ENCODE measurements around the gene ZNF155. TPM values are rescaled to one million over a fixed set of nuclear protein-coding genes. Genes with fewer than 3 reads are reported as not detected.

Gene ZNF155
- total RNA-seq, 1 donor from 2014 or later = 20.2 TPM

GRCh38 chr19:44019498-44019897, 35.5 kb downstream of the ZNF155 start:
- no peaks in the 10 kb centered on the region for H3K27me3 Mint-ChIP-seq (ENCODE audit: insufficient read depth, low read depth)
- H3K4me1 ChIP-seq = no peaks in the 10 kb centered on the region
- no peaks in the 10 kb centered on the region for H3F3A ChIP-seq (ENCODE audit: low read depth)
- H3K9me3 ChIP-seq (ENCODE audit: low read depth) = no peaks in the 10 kb centered on the region
- no peaks in the 10 kb centered on the region for H3K79me2 ChIP-seq (ENCODE audit: low read depth)
- H3K9ac ChIP-seq = no peak overlapping the region
- H3K4me3 ChIP-seq = no peak overlapping the region
- DNase-seq (ENCODE audit: low spot score) = no peak
- H3K36me3 Mint-ChIP-seq = no peaks in the 10 kb centered on the region
- H3K36me3 ChIP-seq = no peaks in the 10 kb centered on the region
- H4K20me1 ChIP-seq (ENCODE audit: low read depth) = no peaks in the 10 kb centered on the region
- no peak overlapping the region for H3K4me2 ChIP-seq
- H3K4me3 Mint-ChIP-seq = no peak overlapping the region
- H2AFZ ChIP-seq (replicated peaks) = no peak overlapping the region
- peaks cover 15% of the 10 kb centered on the region for H3K9me3 Mint-ChIP-seq
- no peak overlapping the region for H3K27ac ChIP-seq
- H3K27ac Mint-ChIP-seq = no peak overlapping the region
- H3K27me3 ChIP-seq = peaks cover 26% of the 10 kb centered on the region
- TF ChIP-seq EZH2 (IDR thresholded peaks at IDR 0.05) = no peak
- no peaks in the 10 kb centered on the region for H3K4me1 Mint-ChIP-seq

- H3K4me1 ChIP-seq = peaks cover 6% of the 10 kb centered on the region
- Mint-ChIP-seq H3K4me3 (no peak overlapping the region), H3K27ac (no peak overlapping the region), H3K27me3 (ENCODE audit: insufficient read depth, low read depth) (no peaks in the 10 kb centered on the region), H3K4me1 (peaks cover 9% of the 10 kb centered on the region), H3K36me3 (no peaks in the 10 kb centered on the region), H3K9me3 (peaks cover 11% of the 10 kb centered on the region)
- DNase-seq (ENCODE audit: low spot score) = no peak
- H3F3A ChIP-seq (ENCODE audit: low read depth) = no peaks in the 10 kb centered on the region
- peaks cover 26% of the 10 kb centered on the region for H3K27me3 ChIP-seq
- H3K4me2 ChIP-seq = no peak overlapping the region
- no peak overlapping the region for H3K4me3 ChIP-seq
- H4K20me1 ChIP-seq (ENCODE audit: low read depth) = no peaks in the 10 kb centered on the region
- H3K79me2 ChIP-seq (ENCODE audit: low read depth) = peaks cover 8% of the 10 kb centered on the region
- no peaks in the 10 kb centered on the region for H3K36me3 ChIP-seq
- TF ChIP-seq CTCF (IDR thresholded peaks at IDR 0.05) = no peak
- no peak for TF ChIP-seq EZH2phosphoT487 (IDR thresholded peaks at IDR 0.05)
- TF ChIP-seq EZH2 (IDR thresholded peaks at IDR 0.05) = no peak
- H3K9me3 ChIP-seq (ENCODE audit: low read depth) = no peaks in the 10 kb centered on the region
- no peak overlapping the region for H2AFZ ChIP-seq (replicated peaks)
- no peak overlapping the region for H3K27ac ChIP-seq
- no peak overlapping the region for H3K9ac ChIP-seq
Observed at GRCh38 chr19:44021221-44021620, 37.2 kb downstream of the ZNF155 start.

- H3K36me3 ChIP-seq = peaks cover 21% of the 10 kb centered on the region
- Mint-ChIP-seq H3K27me3 (ENCODE audit: insufficient read depth, low read depth) (no peaks in the 10 kb centered on the region), H3K4me3 (peak overlapping the region; percentile 99), H3K4me1 (peaks cover 10% of the 10 kb centered on the region), H3K9me3 (peaks cover 10% of the 10 kb centered on the region), H3K36me3 (peaks cover 27% of the 10 kb centered on the region), H3K27ac (peak overlapping the region; percentile 80)
- no peak for TF ChIP-seq EZH2phosphoT487 (IDR thresholded peaks at IDR 0.05)
- no peak for TF ChIP-seq EZH2 (IDR thresholded peaks at IDR 0.05)
- TF ChIP-seq CTCF (IDR thresholded peaks at IDR 0.05) = no peak
- H3K9ac ChIP-seq = no peak overlapping the region
- H2AFZ ChIP-seq (replicated peaks) = peak overlapping the region; percentile 100
- no peak overlapping the region for H3K27ac ChIP-seq
- H4K20me1 ChIP-seq (ENCODE audit: low read depth) = no peaks in the 10 kb centered on the region
- peaks cover 8% of the 10 kb centered on the region for H3K79me2 ChIP-seq (ENCODE audit: low read depth)
- H3K9me3 ChIP-seq (ENCODE audit: low read depth) = no peaks in the 10 kb centered on the region
- peak overlapping the region; percentile 86 for H3K4me2 ChIP-seq
- peaks cover 26% of the 10 kb centered on the region for H3K27me3 ChIP-seq
- no peaks in the 10 kb centered on the region for H3F3A ChIP-seq (ENCODE audit: low read depth)
- peak overlapping the region; percentile 71 for H3K4me3 ChIP-seq
- DNase-seq (ENCODE audit: low spot score) = no peak
- H3K4me1 ChIP-seq = peaks cover 6% of the 10 kb centered on the region
Observed at GRCh38 chr19:44024900-44025216, 40.9 kb downstream of the ZNF155 start.

- H3K4me3 ChIP-seq = peak within 1 kb of the TSS; percentile 71
- peaks cover 22% of the 10 kb centered on the region for H3K27me3 ChIP-seq
- Mint-ChIP-seq H3K9me3 (peaks cover 15% of the 10 kb centered on the region), H3K27ac (peak within 1 kb of the TSS; percentile 80), H3K27me3 (ENCODE audit: insufficient read depth, low read depth) (no peaks in the 10 kb centered on the region), H3K36me3 (peaks cover 33% of the 10 kb centered on the region), H3K4me1 (peaks cover 10% of the 10 kb centered on the region), H3K4me3 (peak within 1 kb of the TSS; percentile 99)
- peak within 1 kb of the TSS; percentile 100 for H2AFZ ChIP-seq (replicated peaks)
- DNase-seq (ENCODE audit: low spot score) = peak; percentile 83
- H3K79me2 ChIP-seq (ENCODE audit: low read depth) = peaks cover 8% of the 10 kb centered on the region
- no peaks in the 10 kb centered on the region for H4K20me1 ChIP-seq (ENCODE audit: low read depth)
- H3K36me3 ChIP-seq = peaks cover 26% of the 10 kb centered on the region
- peak within 1 kb of the TSS; percentile 44 for H3K9ac ChIP-seq
- H3K4me1 ChIP-seq = peaks cover 6% of the 10 kb centered on the region
- TF ChIP-seq EZH2phosphoT487 (IDR thresholded peaks at IDR 0.05) (no peak), EZH2 (IDR thresholded peaks at IDR 0.05) (no peak), CTCF (IDR thresholded peaks at IDR 0.05) (no peak)
- peak within 1 kb of the TSS; percentile 86 for H3K4me2 ChIP-seq
- H3K9me3 ChIP-seq (ENCODE audit: low read depth) = no peaks in the 10 kb centered on the region
- H3F3A ChIP-seq (ENCODE audit: low read depth) = no peaks in the 10 kb centered on the region
- no peak within 1 kb of the TSS for H3K27ac ChIP-seq
Observed at GRCh38 chr19:44025217-44025936, 41.4 kb downstream of the ZNF155 start, which contains the start of gene ZNF222. TSS of gene ZNF222 (plus strand) at chr19:44025379. CDS start at chr19:44025437, 58 bp downstream.

All from neural progenitor cell (in vitro differentiated cells).